ENCODE data around the gene RABAC1. TPM values are rescaled to one million over a fixed set of nuclear protein-coding genes. Genes with fewer than 3 reads are reported as not detected.
"Not testable (repeated sequence)": the region's sequence is repeated elsewhere in the genome, so short reads cannot be mapped to it uniquely, and the experiment has no call there.

RABAC1 gene, protein sequence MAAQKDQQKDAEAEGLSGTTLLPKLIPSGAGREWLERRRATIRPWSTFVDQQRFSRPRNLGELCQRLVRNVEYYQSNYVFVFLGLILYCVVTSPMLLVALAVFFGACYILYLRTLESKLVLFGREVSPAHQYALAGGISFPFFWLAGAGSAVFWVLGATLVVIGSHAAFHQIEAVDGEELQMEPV
- polyA plus RNA-seq (2013, experiment 1 of 2; ENCODE audit: insufficient read length), result 250 TPM
- 217 TPM for polyA plus RNA-seq (2013, experiment 2 of 2; ENCODE audit: insufficient read length)

DNA sequence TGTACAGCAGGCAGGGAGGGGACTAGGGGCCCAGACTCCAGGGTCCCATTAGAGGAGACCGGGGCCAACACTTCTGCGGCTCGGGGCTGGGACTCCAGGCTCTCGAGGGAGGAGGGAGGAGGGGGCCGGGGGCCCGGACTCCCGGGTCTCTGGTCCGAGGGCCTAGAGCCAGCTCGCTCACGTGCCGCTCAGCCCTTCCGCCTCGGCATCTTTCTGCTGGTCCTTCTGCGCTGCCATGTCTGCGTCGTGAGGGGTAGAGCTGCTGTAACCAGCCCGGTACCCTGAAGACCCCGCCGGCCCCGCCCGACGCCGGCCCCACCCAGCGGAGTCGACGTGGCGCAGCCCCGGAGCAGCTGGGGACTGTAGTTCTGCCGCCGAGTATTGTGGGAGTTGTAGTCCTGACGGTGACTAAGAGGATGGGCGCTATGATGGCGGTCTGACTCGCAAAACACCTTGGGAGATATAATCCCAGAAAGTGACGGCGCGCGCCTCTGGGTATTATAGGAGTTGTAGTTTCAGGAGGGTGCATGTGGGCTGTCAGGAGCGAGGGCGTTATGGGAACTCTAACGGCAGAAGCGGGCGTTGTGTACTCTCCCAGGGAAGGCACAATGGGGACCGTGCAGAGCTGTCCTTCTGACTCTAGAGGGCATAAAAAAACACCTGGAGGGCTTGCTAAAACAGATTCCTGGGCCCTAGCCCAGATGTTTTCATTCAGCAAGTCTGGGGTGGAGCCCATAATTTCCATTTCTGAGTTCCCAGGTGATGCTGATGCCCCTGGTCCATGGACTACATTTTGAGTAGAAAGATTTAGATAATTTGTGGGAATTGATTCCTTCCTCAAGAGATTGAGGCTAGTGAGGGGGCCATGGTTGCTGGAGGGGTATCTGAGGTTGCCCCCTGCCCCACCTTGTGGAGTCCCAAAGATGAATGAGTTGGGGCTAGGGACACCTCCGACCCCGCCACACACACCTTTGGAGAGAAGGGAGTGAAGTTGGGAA, at the start of gene RABAC1:
Gene RABAC1, minus strand, starts transcription at position 266 of the 998 bp plus-strand sequence. Its CDS starts 29 bp downstream, at position 237.
- DNase-seq, result peak; percentile 94

DNA sequence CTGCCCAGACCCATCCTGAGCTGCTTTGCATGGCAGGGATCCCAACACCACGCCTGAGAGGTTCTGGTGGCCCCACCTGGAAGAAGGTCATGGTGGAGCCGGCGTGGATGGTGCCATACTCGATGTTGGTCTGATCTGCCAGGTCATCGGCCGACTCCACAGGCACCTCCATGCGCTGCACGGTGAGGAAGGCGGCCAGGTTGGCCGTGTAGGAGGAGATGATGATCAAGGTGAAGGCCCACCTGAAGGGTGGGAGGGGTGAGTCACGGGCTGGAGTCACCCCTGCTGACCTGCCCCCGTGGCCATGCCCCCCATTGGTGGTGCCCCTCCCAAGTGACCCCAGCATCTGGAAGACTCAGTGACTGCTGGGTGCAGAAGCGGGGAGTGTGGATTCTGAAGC, 47.4 kb upstream of the RABAC1 start:
- DNase-seq, result no peak

- no peak for DNase-seq
These were observed 46.4 kb upstream of the RABAC1 start for GRCh38 chr19:42005504-42005903.

DNA sequence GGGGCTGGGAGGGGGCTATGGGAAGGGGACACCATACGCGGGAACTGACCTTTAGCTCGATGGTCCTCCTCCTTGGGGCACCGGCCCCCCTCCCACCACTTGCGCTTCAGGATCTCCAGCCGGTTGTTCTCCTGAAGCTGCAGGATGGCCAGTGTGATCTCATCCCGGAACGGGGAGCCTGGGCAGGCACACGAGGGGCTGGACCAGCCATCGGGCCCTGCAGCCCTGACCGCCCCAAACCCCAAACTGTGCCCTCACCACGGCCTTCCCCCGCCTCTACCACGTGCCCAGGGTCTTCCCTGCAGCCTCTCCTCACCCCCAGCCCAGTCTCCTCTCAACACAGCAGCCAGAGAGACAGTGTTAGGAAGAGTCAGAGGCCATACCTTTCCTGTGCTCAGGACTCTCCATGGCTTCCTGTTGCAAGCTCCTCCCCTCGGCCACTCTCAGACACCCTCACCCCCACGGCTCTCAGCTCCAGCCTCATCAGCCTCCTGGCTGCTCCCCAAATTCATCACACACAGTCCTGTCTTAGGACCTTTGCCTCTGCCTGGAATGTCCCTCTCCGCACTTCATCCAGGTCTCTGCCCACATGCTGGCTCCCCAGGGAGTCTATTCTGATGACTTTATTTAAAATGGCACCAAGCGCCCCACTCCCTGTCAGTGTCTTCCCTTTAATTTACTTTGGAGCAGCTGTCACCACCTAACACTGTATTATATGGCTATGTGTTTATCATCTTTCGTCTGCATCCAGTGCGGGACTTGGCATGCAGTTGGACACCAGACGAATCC, 44.6 kb upstream of the RABAC1 start:
- no peak for DNase-seq

GRCh38 chr19:41999878-42000208, 40.7 kb upstream of the RABAC1 start:
- DNase-seq, result no peak

- DNase-seq, result no peak
These were observed 40.2 kb upstream of the RABAC1 start for GRCh38 chr19:41999071-41999877.

DNA sequence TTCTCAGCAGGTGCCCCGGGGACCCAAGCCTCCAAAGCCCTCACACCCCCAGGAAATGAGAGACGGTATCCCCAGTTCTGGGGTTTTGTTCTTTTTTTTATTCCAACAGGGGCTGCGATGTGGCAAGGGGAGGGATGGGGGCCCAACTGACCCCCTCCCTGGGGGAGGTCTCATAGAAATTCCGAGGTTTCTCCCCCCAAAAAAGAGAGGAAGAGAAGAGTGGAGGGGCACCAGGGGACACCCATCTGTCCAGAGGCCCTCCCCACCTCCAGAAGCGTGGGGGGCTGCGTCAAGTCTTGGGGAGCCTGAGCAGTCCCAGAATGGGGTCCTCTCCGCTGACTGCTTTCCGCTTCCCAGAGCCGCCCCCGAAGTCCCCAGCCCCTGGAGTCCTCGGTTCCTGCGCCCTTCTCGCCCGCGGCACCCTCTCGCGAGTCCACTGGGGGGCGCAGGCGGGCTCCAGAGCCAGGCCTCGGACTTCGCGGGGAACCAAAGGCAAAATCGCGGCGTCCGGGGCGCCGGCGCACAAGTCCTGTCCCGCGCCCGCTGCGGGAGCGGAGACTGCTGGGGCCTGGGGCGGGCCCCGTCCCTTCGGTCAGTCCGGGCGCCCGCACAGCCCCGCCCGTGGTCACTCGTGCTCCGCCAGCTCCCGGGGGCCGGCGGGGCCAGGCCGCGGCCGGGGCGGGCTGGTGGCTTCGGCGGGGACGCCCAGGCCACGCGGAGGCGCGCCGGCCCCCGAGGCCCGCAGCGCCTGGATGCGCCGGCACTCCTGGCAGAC, 39.3 kb upstream of the RABAC1 start:
- peak; percentile 47 for DNase-seq

DNA sequence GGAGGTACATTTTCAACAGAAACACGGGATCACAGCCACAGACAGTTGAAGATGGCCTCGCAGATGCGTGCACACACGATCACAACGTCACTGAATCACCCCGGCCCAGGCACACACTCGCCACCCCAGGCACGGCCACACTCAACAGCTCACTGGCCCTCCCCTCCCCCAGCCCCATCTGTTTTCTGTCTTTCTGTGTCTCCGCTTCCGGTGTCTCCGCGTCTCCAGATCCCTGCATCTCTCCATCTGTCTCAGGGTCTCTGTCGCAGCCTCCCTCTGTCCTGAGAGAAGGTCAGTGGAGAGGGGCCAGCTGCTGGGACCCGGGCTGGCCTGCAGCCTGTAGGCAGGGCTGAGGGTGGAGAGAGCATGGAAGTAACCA, 38.7 kb upstream of the RABAC1 start:
- DNase-seq, result no peak

DNA sequence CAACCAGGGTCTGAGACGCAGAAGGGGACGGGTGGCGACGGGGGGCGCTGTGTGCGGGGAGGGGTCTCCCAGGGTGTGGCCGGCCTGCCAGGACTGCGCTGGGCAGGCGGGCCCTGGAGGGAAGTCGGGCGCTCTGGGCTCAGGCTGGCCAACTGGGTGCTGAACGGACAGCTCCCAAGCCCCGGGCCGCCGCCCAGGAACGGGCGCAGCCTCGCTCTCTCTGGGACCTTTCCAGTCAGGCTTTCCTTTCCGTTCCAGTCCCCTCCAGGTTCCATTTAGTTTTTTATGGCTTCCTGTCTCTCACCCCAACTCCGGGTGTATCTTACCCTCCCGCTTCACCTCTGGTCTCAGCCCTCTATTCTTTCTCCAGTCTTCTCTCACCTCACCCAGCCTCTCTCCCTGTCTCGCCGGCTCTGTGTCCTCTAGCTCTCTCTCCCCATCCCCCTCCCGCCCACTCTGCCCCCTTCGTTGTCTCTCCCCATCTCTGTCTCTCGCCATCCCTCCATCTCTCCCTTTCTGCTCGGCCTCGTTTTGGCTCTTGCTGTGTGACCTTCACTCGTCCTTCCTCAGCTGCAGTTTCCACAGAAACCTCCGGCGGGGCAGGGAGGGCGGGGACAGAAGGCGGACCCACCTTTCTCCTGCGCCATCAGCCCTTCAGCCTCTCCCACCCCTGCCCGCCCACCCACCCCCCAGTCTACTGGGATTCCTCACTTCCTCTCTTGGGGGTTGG, 38.2 kb upstream of the RABAC1 start:
- peak; percentile 46 for DNase-seq

DNA sequence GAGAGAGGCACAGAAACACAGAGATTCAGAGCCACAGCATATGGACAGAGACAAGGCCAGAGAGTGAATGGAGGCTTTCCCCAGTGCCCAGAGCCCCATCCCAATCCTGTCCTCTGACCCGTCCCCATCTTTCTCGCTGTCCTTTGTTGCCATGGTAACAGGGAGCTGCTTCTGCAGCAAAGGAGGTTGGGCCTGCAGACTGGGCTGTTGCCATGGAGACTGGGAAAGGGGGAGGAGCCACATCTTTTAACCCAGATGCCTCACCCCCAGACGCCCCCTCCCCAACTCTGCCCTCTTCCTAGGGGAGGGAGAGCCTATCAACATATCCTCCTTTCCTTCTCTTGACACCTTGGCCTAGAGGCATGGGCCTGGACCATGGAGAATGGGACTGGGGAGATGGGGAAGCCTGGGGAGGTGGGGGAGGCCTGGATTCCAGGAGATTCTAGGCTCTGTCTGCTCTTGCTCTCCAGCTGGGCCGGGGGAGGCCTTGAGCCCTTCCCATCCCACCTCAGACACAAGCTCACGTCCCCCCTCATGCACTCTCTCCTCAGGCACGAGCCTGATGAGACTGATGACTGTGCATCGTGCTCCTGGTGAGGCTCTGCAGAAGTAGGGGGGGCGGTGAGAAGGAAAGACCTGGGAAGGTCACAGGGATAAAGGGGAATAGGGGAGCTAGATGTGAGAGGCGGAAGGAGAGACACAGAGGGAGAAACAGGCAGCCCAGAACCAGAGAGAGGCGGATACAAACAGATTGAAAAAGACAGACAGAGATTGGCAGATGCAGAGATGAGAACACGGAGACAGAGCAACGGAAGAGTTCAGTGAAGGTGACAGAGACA, 37.1 kb upstream of the RABAC1 start:
- no peak for DNase-seq

DNA sequence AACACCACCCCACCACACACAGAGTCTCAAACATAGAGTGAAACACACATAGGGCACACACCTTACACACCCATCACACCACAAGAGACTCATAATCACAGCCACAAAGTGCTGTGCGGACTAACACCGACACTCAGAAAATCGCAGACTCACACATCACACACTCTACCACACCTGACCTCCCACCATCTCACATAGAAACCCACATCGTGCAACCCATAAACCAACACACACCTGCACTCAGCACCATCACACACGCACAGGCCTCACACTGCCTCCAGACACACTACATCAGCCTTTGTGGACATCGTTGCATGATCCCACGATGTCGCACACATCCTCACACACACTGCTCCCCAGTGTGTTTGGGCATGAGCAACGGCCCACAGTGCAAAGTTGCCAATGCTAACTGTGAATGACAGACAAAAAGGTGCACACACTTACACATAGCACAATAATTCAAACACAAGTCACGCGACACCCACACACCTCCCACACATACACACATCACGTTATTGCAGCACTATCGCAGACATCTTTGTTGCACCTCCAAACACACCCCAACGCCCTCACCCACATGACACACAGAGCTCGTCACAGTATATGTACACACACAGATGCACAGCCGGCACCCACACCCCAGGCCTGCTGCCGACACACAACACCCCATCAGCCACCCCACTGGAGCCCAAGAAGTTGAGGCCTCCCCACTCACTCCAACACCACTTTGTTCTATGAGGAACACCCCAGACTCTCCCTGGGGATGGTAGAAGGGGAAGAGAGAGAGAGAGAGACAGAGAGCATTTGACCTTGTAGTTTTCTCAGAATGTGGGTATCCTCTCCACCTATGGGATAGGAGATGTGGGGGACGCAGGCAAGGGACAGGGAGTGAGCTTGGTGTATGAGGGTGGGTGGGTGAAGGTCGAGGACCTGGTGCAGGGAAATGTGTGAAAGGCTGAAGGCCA, 36.2 kb upstream of the RABAC1 start:
- DNase-seq, result no peak

GRCh38 chr19:41994521-41994971, 35.4 kb upstream of the RABAC1 start:
- no peak for DNase-seq

GRCh38 chr19:41993612-41994483, 34.7 kb upstream of the RABAC1 start, which contains the start of gene ATP1A3:
Gene ATP1A3, minus strand, starts transcription at chr19:41994230. Its CDS starts 154 bp downstream, at chr19:41994076.
- peak; percentile 44 for DNase-seq

GRCh38 chr19:41991925-41992569, 32.9 kb upstream of the RABAC1 start:
- not testable (repeated sequence) for DNase-seq

- DNase-seq, result no peak
These were observed 31.9 kb upstream of the RABAC1 start for GRCh38 chr19:41991025-41991424.

GRCh38 chr19:41990615-41991014, 31.5 kb upstream of the RABAC1 start:
- DNase-seq, result no peak

DNA sequence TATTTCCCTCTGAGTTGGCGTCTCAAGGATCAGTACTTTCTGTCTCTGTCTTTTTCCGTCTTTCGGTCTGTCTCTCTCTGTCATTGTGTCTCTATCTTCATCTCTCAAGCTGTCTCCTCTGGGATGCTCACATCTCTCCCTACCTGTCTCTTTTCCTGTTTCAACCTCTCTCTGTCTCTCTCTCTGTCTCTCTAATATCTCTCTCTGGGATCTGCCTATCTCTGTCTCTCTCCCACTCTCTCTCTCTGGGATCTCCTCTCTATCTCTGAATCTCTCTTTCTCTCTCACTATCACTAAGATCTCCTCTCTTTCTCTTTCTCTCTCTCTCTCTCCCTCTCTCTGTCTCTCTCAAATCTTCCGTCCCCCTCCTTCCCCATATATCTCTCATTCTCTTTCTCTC, 30.9 kb upstream of the RABAC1 start:
- no peak for DNase-seq

Measured in fibroblast of skin of back (primary cell).